Peyer's patch (tissue), 4 donors: Measurements from ENCODE around the gene RASA3. TPM values are rescaled to one million over a fixed set of nuclear protein-coding genes. Genes with fewer than 3 reads are reported as not detected.

ENCODE experiments used
- DNase-seq, 3 donors: peaks; one replicate each; pipeline ENCODE4 v3.0.0-alpha.2; 2017 to 2019
- H3K27ac ChIP-seq, 4 donors: fragments of 200-600 bp; sonication (generic); one replicate each; pipeline ENCODE4 v1.5.1; 2016 to 2019
- H3K27me3 ChIP-seq, 2 donors: fragments of 200-600 bp; sonication (generic); one replicate each; pipeline ENCODE4 v1.5.1; 2019
- H3K36me3 ChIP-seq, 3 donors: fragments of 200-600 bp; sonication (generic); one replicate each; pipeline ENCODE4 v1.5.1; 2016 to 2019
- H3K4me1 ChIP-seq, 4 donors: fragments of 200-600 bp; sonication (generic); one replicate each; pipeline ENCODE4 v1.5.1; 2016 to 2019
- H3K4me3 ChIP-seq, 4 donors: fragments of 200-600 bp; sonication (generic); 1 replicate in 3 of 4; 2 replicates in 1 of 4; pipeline ENCODE4 v1.5.1; 2016 to 2019; ENCODE audit warnings: mild to moderate bottlenecking in 1 of 4
- H3K9me3 ChIP-seq, 4 donors: fragments of 200-600 bp; sonication (generic); one replicate each; pipeline ENCODE4 v1.5.1; 2016 to 2019; ENCODE audit warnings: mild to moderate bottlenecking in 1 of 4
- POLR2A ChIP-seq, 2 donors: fragments of 450-650 bp; IDR thresholded peaks; one replicate each; pipeline ENCODE4 v1.5.1; 2017; ENCODE audit warnings: antibody characterized with exemption in 2 of 2, mild to moderate bottlenecking in 2 of 2, moderate library complexity in 2 of 2
- total RNA-seq, 4 donors: library from RNA; depleted of rRNA; stranded (reverse); fragments of >200 nt; gene quantifications; one replicate each; pipeline ENCODE4 v1.1.0, GENCODE V29; 2016
- TF ChIP-seq, protein P1 (sequence below), 6 experiments: fragments of 450-650 bp in 4 of 6; fragments of 200-600 bp in 2 of 6; sonication (generic) in 1 of 6; IDR thresholded peaks; one replicate each; pipeline ENCODE4 v1.5.1; 2017 to 2019; ENCODE audit warnings: antibody characterized with exemption in 6 of 6, mild to moderate bottlenecking in 3 of 6, moderate library complexity in 1 of 6

The RASA3 gene
- total RNA-seq, 4 donors from 2014 or later = 3.5 to 41.3 (median 6.9) TPM

DNA sequence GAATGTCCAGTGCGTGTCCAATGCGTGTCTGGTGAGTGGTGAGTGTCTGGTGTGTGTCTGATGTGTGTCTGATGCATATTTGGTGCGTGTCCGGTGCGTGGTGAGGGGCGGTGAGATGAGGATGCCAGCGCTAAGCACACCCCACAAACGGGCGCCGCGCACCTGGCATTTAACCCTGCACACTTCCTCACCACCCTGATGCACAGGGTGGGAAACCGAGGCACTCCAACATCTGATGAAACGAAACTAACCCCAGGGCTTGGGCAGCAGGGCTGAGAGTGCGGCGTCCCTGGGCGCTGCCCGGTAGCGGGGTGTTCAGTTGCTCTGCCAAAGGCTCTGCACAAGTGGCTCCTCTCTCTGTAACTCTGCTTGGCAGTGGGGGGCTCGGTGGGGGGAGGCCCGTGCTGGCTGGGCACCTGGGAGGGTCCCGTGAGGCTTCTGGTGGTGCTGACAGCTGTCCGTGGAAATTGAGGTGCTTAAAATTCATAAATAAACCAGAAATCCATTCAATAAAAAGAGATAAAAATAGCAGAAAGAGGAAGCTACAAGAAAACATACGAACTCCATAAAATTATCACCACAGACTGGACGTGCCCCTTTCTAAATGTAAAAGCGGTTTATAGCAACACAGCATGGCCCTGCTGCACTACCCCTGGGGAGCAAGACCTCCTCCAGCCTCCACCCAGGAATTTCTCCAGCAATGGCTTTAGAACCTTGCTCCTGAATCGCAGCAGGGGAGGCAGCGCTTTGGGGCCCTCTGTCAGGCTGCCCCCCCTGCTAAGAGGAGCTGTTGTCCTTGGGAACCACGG lies 76.0 kb downstream of the RASA3 start:
- H3K4me1 ChIP-seq = peaks cover 0 to 37% (median 12%) of the 10 kb centered on the region in 4 donors
- H3K9me3 ChIP-seq = no peaks in the 10 kb centered on the region
- H3K4me3 ChIP-seq = no peak overlapping the region
- no peak for TF ChIP-seq POLR2A (IDR thresholded peaks at IDR 0.05)
- TF ChIP-seq, protein P1, sequence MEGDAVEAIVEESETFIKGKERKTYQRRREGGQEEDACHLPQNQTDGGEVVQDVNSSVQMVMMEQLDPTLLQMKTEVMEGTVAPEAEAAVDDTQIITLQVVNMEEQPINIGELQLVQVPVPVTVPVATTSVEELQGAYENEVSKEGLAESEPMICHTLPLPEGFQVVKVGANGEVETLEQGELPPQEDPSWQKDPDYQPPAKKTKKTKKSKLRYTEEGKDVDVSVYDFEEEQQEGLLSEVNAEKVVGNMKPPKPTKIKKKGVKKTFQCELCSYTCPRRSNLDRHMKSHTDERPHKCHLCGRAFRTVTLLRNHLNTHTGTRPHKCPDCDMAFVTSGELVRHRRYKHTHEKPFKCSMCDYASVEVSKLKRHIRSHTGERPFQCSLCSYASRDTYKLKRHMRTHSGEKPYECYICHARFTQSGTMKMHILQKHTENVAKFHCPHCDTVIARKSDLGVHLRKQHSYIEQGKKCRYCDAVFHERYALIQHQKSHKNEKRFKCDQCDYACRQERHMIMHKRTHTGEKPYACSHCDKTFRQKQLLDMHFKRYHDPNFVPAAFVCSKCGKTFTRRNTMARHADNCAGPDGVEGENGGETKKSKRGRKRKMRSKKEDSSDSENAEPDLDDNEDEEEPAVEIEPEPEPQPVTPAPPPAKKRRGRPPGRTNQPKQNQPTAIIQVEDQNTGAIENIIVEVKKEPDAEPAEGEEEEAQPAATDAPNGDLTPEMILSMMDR (IDR thresholded peaks at IDR 0.05) = no peak
- DNase-seq = no peak
- H3K27me3 ChIP-seq = no peaks in the 10 kb centered on the region
- no peak overlapping the region for H3K27ac ChIP-seq
- peaks cover 0 to 7% (median 0%) of the 10 kb centered on the region in 3 donors for H3K36me3 ChIP-seq

- Histone ChIP-seq H3K9me3 (no peaks in the 10 kb centered on the region), H3K36me3 (peaks cover 0 to 7% (median 0%) of the 10 kb centered on the region in 3 donors), H3K4me1 (peaks cover 0 to 35% (median 12%) of the 10 kb centered on the region in 4 donors), H3K4me3 (no peak overlapping the region), H3K27ac (no peak overlapping the region), H3K27me3 (no peaks in the 10 kb centered on the region)
- TF ChIP-seq, protein P1 (IDR thresholded peaks at IDR 0.05) = no peak
- TF ChIP-seq POLR2A (IDR thresholded peaks at IDR 0.05) = no peak
- no peak for DNase-seq
These were observed 76.7 kb downstream of the RASA3 start for GRCh38 chr13:114055766-114056165.

DNA sequence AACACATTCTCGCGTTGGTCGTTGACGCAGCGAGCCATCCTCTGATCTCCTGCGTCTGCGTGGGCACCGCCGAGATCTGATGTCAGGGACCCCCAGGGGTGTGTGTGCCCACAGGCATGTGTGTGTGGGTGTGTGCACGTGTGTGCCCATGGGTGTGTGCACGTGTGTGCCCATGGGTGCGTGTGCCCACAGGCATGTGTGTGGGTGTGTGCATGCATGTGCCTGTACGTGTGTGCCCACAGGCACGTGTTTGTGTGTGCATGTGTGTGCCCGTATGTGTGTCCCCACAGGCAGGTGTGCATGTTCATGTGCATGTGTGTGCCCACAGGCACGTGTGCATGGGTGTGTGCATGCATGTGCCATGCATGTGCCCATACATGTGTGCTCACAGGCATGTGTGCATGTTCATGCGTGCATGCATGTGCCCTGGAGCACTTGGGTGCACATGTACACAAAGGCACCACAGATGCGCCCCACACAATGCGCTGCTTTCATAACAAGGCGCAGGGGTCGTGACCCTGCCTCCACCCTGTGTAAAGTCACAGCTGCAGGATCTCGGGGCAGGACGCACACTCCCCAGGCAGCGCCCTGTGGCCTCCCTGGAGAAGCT lies 77.5 kb downstream of the RASA3 start:
- peaks cover 0 to 7% (median 0%) of the 10 kb centered on the region in 3 donors for H3K36me3 ChIP-seq
- no peaks in the 10 kb centered on the region for H3K27me3 ChIP-seq
- DNase-seq = no peak
- H3K9me3 ChIP-seq = no peaks in the 10 kb centered on the region
- peaks cover 0 to 30% (median 12%) of the 10 kb centered on the region in 4 donors for H3K4me1 ChIP-seq
- H3K27ac ChIP-seq = no peak overlapping the region
- TF ChIP-seq, protein P1 (IDR thresholded peaks at IDR 0.05) = no peak
- TF ChIP-seq POLR2A (IDR thresholded peaks at IDR 0.05) = no peak
- no peak overlapping the region for H3K4me3 ChIP-seq

DNA sequence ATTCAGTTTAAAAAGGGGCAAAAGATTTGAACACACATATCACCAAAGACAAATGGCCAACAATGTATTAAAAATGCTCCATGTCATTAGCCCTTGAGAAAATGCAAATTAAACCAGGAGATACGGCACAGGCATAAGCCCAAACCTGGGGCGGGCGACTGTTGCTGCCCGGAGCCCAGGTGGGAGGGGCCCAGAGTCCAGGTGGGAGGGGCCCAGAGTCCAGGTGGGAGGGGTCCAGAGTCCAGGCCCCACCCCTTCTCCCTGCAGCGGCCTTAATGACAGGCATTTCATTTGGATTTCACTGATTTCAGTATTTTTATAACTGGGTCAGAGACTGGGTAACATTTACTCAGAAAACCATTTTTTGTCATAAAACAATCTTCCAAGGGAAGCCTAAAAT lies 78.2 kb downstream of the RASA3 start:
- Histone ChIP-seq H3K36me3 (peaks cover 0 to 7% (median 0%) of the 10 kb centered on the region in 3 donors), H3K27me3 (no peaks in the 10 kb centered on the region), H3K9me3 (no peaks in the 10 kb centered on the region), H3K4me3 (no peak overlapping the region), H3K27ac (no peak overlapping the region), H3K4me1 (peaks cover 0 to 29% (median 14%) of the 10 kb centered on the region in 4 donors)
- no peak for DNase-seq
- TF ChIP-seq POLR2A (IDR thresholded peaks at IDR 0.05) = no peak
- TF ChIP-seq, protein P1 (IDR thresholded peaks at IDR 0.05) = no peak

GRCh38 chr13:114053026-114053425 lies 79.4 kb downstream of the RASA3 start:
- peaks cover 0 to 29% (median 19%) of the 10 kb centered on the region in 4 donors for H3K4me1 ChIP-seq
- H3K4me3 ChIP-seq = no peak overlapping the region
- H3K9me3 ChIP-seq = no peaks in the 10 kb centered on the region
- H3K27ac ChIP-seq = no peak overlapping the region
- no peak for DNase-seq
- TF ChIP-seq, protein P1 (IDR thresholded peaks at IDR 0.05) = no peak
- no peak for TF ChIP-seq POLR2A (IDR thresholded peaks at IDR 0.05)
- H3K27me3 ChIP-seq = no peaks in the 10 kb centered on the region
- peaks cover 0 to 7% (median 0%) of the 10 kb centered on the region in 3 donors for H3K36me3 ChIP-seq
